GM06990 (cell line): Measurements from ENCODE around the gene RAB31.

Source experiments
- DNase-seq: peaks from one replicate; pipeline ENCODE4 v3.0.0-alpha.2; 2011; ENCODE audit not compliant: insufficient read length; ENCODE audit errors: extremely low read depth
- H3K27me3 ChIP-seq: replicated peaks from 2 replicates; pipeline ENCODE4 v1.6.0; 2011; ENCODE audit warnings: low read length; ENCODE audit not compliant: control insufficient read depth, insufficient read depth
- H3K36me3 ChIP-seq: 2 replicates; pipeline ENCODE4 v1.5.1; 2011; ENCODE audit warnings: low read length; ENCODE audit not compliant: control insufficient read depth, insufficient read depth
- H3K4me3 ChIP-seq: replicated peaks from 2 replicates; pipeline ENCODE4 v1.5.1; 2011; ENCODE audit warnings: low read depth, mild to moderate bottlenecking, control low read depth, low read length
- CTCF ChIP-seq: IDR thresholded peaks from 2 replicates; pipeline ENCODE4 v1.5.1; 2011; ENCODE audit warnings: low read length, control low read depth, mild to moderate bottlenecking, inconsistent platforms; ENCODE audit not compliant: insufficient read depth, poor library complexity, severe bottlenecking

The RAB31 gene

DNA sequence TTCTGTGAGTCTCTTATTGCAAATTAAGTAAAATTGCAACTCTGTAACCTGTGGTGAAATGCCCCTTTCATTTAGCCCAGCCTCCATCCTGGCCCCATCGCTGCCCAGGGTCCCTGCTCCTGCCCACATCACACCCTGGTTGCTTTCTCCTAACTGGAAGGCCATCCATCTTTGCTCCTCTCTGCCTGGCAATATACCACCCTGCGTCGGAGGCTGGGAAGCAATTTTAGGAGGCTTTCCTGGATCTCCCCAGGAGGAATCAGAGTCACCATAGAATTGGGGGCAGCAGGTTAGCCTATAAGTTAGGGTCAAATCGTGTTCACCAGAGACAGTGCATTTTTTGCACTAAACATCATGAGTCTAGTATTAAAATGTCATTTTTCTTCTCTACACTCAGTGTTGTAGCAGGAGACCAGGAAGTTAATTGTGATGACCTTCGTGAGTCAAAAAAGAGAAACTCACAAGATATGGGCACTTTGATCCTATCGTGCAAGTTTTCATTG, 163.2 kb downstream of the RAB31 start:
- no peaks in the 10 kb centered on the region for H3K27me3 ChIP-seq
- DNase-seq: no peak
- no peak overlapping the region for H3K4me3 ChIP-seq
- no peaks in the 10 kb centered on the region for H3K36me3 ChIP-seq
- TF ChIP-seq CTCF: no peak

GRCh38 chr18:9872823-9873222, 164.7 kb downstream of the RAB31 start:
- TF ChIP-seq CTCF: no peak
- Histone ChIP-seq H3K36me3 (no peaks in the 10 kb centered on the region), H3K27me3 (no peaks in the 10 kb centered on the region), H3K4me3 (no peak overlapping the region)
- DNase-seq: no peak

GRCh38 chr18:9874728-9875127, 166.6 kb downstream of the RAB31 start:
- no peaks in the 10 kb centered on the region for H3K36me3 ChIP-seq
- DNase-seq: no peak
- no peak overlapping the region for H3K4me3 ChIP-seq
- H3K27me3 ChIP-seq: no peaks in the 10 kb centered on the region
- TF ChIP-seq CTCF: no peak

GRCh38 chr18:9876212-9876866, 168.2 kb downstream of the RAB31 start:
- no peaks in the 10 kb centered on the region for H3K27me3 ChIP-seq
- no peak overlapping the region for H3K4me3 ChIP-seq
- no peak for DNase-seq
- H3K36me3 ChIP-seq: no peaks in the 10 kb centered on the region
- TF ChIP-seq CTCF: no peak

DNA sequence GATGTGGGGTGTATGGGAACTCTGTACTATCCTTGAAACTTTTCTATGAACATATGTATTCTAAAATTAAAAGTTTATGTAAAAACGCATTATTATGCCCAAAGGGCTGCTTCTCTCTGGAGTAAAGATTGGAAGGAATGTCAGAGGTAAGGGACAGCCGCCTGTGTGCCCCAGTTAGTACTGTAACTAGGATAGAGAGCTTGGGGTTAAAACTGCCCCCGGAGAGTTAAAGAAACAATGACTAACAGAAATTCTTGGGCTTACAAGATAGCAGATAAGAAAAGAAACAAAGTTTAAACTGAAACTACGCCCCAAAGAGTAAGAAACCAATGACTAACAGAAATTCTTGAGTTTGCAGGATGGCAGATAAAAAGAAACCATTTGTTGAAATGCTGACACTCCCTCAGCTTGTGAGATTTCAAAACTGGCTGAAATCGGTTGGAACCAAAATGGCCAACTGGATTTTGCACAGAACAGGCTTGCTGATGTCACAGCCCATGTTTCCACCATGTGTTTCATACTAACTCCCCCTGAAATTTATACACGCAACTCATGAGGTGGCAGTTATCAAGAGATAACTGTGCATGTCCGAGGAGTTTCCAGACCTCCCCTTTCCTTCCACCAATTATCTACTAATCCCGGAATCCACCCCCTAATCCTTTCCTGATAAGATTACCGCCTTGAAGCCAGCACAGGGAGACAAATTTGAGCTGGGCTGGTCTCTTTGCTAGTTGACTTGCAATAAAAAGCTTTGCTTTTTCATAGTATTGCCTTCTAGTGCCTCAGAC, 169.0 kb downstream of the RAB31 start:
- DNase-seq: no peak
- no peak for TF ChIP-seq CTCF
- Histone ChIP-seq H3K4me3 (no peak overlapping the region), H3K36me3 (no peaks in the 10 kb centered on the region), H3K27me3 (no peaks in the 10 kb centered on the region)
